ENCODE results near the gene ZNF345. TPM values are rescaled to one million over a fixed set of nuclear protein-coding genes. Genes with fewer than 3 reads are reported as not detected.

ZNF345 gene
- total RNA-seq, 1 donor from 2014 or later = 3.1 TPM

- no peak for DNase-seq (ENCODE audit: low spot score)
Measured at GRCh38 chr19:36916991-36917390, 66.3 kb downstream of the ZNF345 start.

GRCh38 chr19:36918090-36918489 is 67.4 kb downstream of the ZNF345 start:
- no peak for DNase-seq (ENCODE audit: low spot score)

Other genes starting within 250 kb of the ZNF345 start
- 6.0 TPM for gene ZNF382, start 245.6 kb upstream of the ZNF345 start, total RNA-seq
- 5.2 TPM for gene ZNF461, start 184.0 kb upstream of the ZNF345 start, total RNA-seq
- 5.3 TPM for gene ZNF567, start 163.3 kb upstream of the ZNF345 start, total RNA-seq
- gene ZNF850, start 78.1 kb upstream of the ZNF345 start, total RNA-seq = 2.1 TPM
- gene ZNF790, start 12.5 kb upstream of the ZNF345 start, total RNA-seq = 5.6 TPM
- gene ZNF829, start 65.4 kb downstream of the ZNF345 start, total RNA-seq = 1.8 TPM
- gene ZNF568, start 65.5 kb downstream of the ZNF345 start, total RNA-seq = 9.1 TPM
- gene ZNF420, start 227.6 kb downstream of the ZNF345 start, total RNA-seq = 7.4 TPM